H1 (cell line): ENCODE data around the gene SLC25A53. TPM values are rescaled to one million over a fixed set of nuclear protein-coding genes. Genes with fewer than 3 reads are reported as not detected.

Experiments used
- ASH2L ChIP-seq: fragments of 200-600, 300-600 bp; sonication (generic); IDR thresholded peaks from one replicate; pipeline ENCODE4 v1.7.1; 2017; ENCODE audit warnings: low read length
- BCL11A ChIP-seq, 2 experiments: IDR thresholded peaks; one replicate each; pipeline ENCODE4 v1.6.1; 2011; ENCODE audit warnings: low read depth in 2 of 2, low read length in 2 of 2, mild to moderate bottlenecking in 2 of 2
- CBX5 ChIP-seq: fragments of 300-800, 300-1000 bp; sonication (generic); IDR thresholded peaks from 2 replicates; pipeline ENCODE4 v1.7.1; 2016; ENCODE audit warnings: antibody characterized with exemption, low read length, low read depth
- CHD2 ChIP-seq: IDR thresholded peaks from 2 replicates; pipeline ENCODE4 v1.6.1; 2012; ENCODE audit warnings: low read length, improper control_type of control experiment
- CREB1 ChIP-seq: IDR thresholded peaks from 2 replicates; pipeline ENCODE4 v1.6.1; 2012; ENCODE audit warnings: inconsistent platforms
- CTCF ChIP-seq, 3 experiments: IDR thresholded peaks; 1 replicate in 2 of 3; 2 replicates in 1 of 3; pipeline versions ENCODE4 v1.5.1 to v1.6.1; 2011; ENCODE audit warnings: low read length in 3 of 3, mild to moderate bottlenecking in 3 of 3, inconsistent platforms in 2 of 3, low read depth in 1 of 3, moderate library complexity in 1 of 3; ENCODE audit not compliant: insufficient read depth in 1 of 3; ENCODE audit errors: control extremely low read depth in 1 of 3
- E2F6 ChIP-seq: IDR thresholded peaks from 2 replicates; pipeline ENCODE4 v1.6.1; 2012; ENCODE audit warnings: inconsistent platforms
- EGR1 ChIP-seq: IDR thresholded peaks from 2 replicates; pipeline ENCODE4 v1.6.1; 2011; ENCODE audit warnings: low read depth, low read length, borderline replicate concordance
- FOSL1 ChIP-seq: IDR thresholded peaks from 2 replicates; pipeline ENCODE4 v1.6.1; 2011; ENCODE audit warnings: mild to moderate bottlenecking, low read depth, low read length, moderate library complexity; ENCODE audit not compliant: insufficient read depth
- GABPA ChIP-seq: IDR thresholded peaks from 2 replicates; pipeline ENCODE4 v1.6.1; 2011; ENCODE audit warnings: mild to moderate bottlenecking, low read length, moderate library complexity, borderline replicate concordance; ENCODE audit not compliant: insufficient read depth
- HDAC2 ChIP-seq, 2 experiments: fragments of 300-600 bp in 1 of 2; sonication (generic) in 1 of 2; IDR thresholded peaks; 2 replicates each; pipeline ENCODE4 v1.6.1; 2011 to 2012; ENCODE audit warnings: low read depth in 2 of 2, low read length in 2 of 2, mild to moderate bottlenecking in 2 of 2, moderate library complexity in 2 of 2, borderline replicate concordance in 1 of 2, inconsistent platforms in 1 of 2
- KDM4A ChIP-seq: IDR thresholded peaks from one replicate; pipeline ENCODE4 v1.7.1; 2012; ENCODE audit warnings: low read depth, mild to moderate bottlenecking, moderate library complexity, low read length, inconsistent platforms; ENCODE audit not compliant: severe bottlenecking
- NRF1 ChIP-seq: IDR thresholded peaks from 2 replicates; pipeline ENCODE4 v1.6.1; 2011; ENCODE audit warnings: mild to moderate bottlenecking, low read depth, low read length, improper control_type of control experiment
- POLR2A ChIP-seq, 2 experiments: IDR thresholded peaks; 1 replicate in 1 of 2; 2 replicates in 1 of 2; pipeline ENCODE4 v1.6.1; 2011; ENCODE audit warnings: low read depth in 2 of 2, low read length in 2 of 2, mild to moderate bottlenecking in 2 of 2; ENCODE audit errors: control extremely low read depth in 1 of 2
- RFX5 ChIP-seq: IDR thresholded peaks from 2 replicates; pipeline ENCODE4 v1.6.1; 2011; ENCODE audit warnings: low read depth, low read length, improper control_type of control experiment, borderline replicate concordance
- RNF2 ChIP-seq: fragments of 200-900, 300-1000 bp; sonication (generic); IDR thresholded peaks from 2 replicates; pipeline ENCODE4 v1.7.1; 2016; ENCODE audit warnings: borderline replicate concordance, low read depth, mild to moderate bottlenecking, antibody characterized with exemption, low read length; ENCODE audit not compliant: poor library complexity, severe bottlenecking; ENCODE audit errors: missing control alignments
- SIX5 ChIP-seq: IDR thresholded peaks from 2 replicates; pipeline ENCODE4 v1.6.1; 2011; ENCODE audit warnings: mild to moderate bottlenecking, low read depth, low read length
- SRF ChIP-seq: IDR thresholded peaks from 2 replicates; pipeline ENCODE4 v1.6.1; 2011; ENCODE audit warnings: mild to moderate bottlenecking, low read depth, low read length, moderate library complexity
- USF2 ChIP-seq: IDR thresholded peaks from 2 replicates; pipeline ENCODE4 v1.6.1; 2011; ENCODE audit warnings: low read length, improper control_type of control experiment
- YY1 ChIP-seq: IDR thresholded peaks from 2 replicates; pipeline ENCODE4 v1.6.1; 2011; ENCODE audit warnings: low read depth, mild to moderate bottlenecking, low read length
- polyA plus RNA-seq, 7 experiments: library from polyadenylated mRNA; depleted of rRNA in 3 of 7; stranded (reverse) in 5 of 7; unstranded in 2 of 7; fragments of >200 nt in 5 of 7; fragments of 200-250 nt in 2 of 7; gene quantifications; 1 replicate in 5 of 7; 2 replicates in 1 of 7; 4 replicates in 1 of 7; pipeline versions ENCODE4 v1.2.1 to v1.2.3, GENCODE V29; 2011 to 2013; ENCODE audit warnings: missing spikeins in 2 of 7, mixed read lengths in 2 of 7
- total RNA-seq: library from RNA; stranded (reverse); fragmentation: NEBNext Ultra II Directional; extraction: Animal tissue kit (Norgen Biotek cat#: 25700); gene quantifications from 2 replicates; pipeline ENCODE4 v1.2.1, GENCODE V29; 2021

Gene SLC25A53
- total and polyA plus RNA-seq, 2 of the 8 experiments (the other 6 are each of a cell fraction or from before 2014, with no cell fraction given): 2.4 to 4.2 TPM

GRCh38 chrX:104113222-104113965, 43.4 kb downstream of the SLC25A53 start (continued):
- TF ChIP-seq ASH2L: no peak
- TF ChIP-seq GABPA: no peak
- no peak for TF ChIP-seq BCL11A (IDR thresholded peaks at IDR 0.05; ENCODE audit: low read depth in 2 of 2, low read length in 2 of 2)
- TF ChIP-seq CBX5: no peak
- no peak for TF ChIP-seq SIX5
- TF ChIP-seq RNF2: no peak
- no peak for TF ChIP-seq CREB1
- TF ChIP-seq POLR2A (IDR thresholded peaks at IDR 0.05; ENCODE audit: control extremely low read depth in 1 of 2, low read depth in 2 of 2, low read length in 2 of 2): no peak
- 0 out of 2 replicates have a peak, but pooled peaks have one; percentile 21 for TF ChIP-seq E2F6
- TF ChIP-seq KDM4A: no peak
- no peak for TF ChIP-seq NRF1
- no peak for TF ChIP-seq HDAC2 (IDR thresholded peaks at IDR 0.05; ENCODE audit: borderline replicate concordance in 1 of 2, low read depth in 2 of 2, low read length in 2 of 2)
- no peak for TF ChIP-seq YY1
- TF ChIP-seq CHD2: no peak
- TF ChIP-seq FOSL1: no peak
- TF ChIP-seq SRF: no peak
- TF ChIP-seq RFX5: no peak
- no peak for TF ChIP-seq EGR1
- TF ChIP-seq CTCF (IDR thresholded peaks at IDR 0.05; ENCODE audit: control extremely low read depth in 1 of 3, insufficient read depth in 1 of 3, low read depth in 1 of 3, low read length in 3 of 3): peak; percentile 43 to 52 (median 50)
- no peak for TF ChIP-seq USF2
